Fibroblast of skin of left biceps (primary cell): Measurements from ENCODE around the gene FNDC3A.
A peak's percentile ranks its signal among the peaks of the same experiment; 100 is the strongest.
"Not testable (repeated sequence)": the region's sequence is repeated elsewhere in the genome, so short reads cannot be mapped to it uniquely, and the experiment has no call there.

Experiments used
- DNase-seq, 2 experiments: peaks; one replicate each; pipeline ENCODE4 v3.0.0-alpha.2; 2013; ENCODE audit warnings: low read depth in 2 of 2

The FNDC3A gene

GRCh38 chr13:49086722-49087121 is 111.0 kb downstream of the FNDC3A start:
- DNase-seq = no peak

DNA sequence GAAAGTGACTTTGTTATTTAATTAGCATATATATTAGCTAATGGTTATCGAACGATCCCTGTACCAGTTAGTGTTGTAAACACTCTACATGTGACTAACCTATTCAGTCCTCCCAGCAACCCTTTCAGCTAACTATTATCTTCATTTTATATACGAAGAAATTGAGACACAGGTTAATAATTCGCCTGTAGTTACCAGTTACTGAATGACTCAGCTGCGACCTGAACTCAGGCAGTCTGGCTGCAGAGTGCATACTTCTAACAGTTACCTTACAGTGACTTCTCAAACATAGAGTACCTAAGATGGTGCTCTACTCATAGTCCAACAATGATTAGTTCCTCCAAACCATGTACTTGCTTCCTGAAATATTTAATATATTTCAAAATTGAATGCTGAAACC is 117.7 kb downstream of the FNDC3A start:
- no peak for DNase-seq

- peak in 1 of 2 experiments; percentile 32 for DNase-seq
Observed at GRCh38 chr13:49097374-49097773, 121.7 kb downstream of the FNDC3A start.

- peak in 1 of 2 experiments; percentile 29 for DNase-seq
Observed at GRCh38 chr13:49098198-49098597, 122.5 kb downstream of the FNDC3A start.

GRCh38 chr13:49098771-49099512 is 123.2 kb downstream of the FNDC3A start:
- DNase-seq = no peak

DNA sequence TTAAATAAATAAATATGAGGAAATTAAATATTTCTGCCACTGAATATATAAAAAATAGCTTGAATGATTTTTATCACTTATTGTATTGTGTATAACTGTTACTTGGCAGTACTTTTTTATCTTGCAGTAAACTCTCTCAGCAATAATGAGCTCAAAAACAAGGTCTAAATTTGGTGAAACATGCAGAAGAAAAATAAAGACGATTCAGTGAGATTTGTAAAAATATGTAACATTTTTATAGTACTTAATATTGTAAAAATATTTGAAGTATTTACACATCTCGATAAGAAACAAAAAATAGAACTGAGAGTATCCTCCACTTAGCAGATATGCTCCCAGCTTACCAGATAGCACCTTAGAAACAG is 123.8 kb downstream of the FNDC3A start:
- no peak for DNase-seq

GRCh38 chr13:49100637-49101570 is 125.2 kb downstream of the FNDC3A start:
- no peak for DNase-seq

DNA sequence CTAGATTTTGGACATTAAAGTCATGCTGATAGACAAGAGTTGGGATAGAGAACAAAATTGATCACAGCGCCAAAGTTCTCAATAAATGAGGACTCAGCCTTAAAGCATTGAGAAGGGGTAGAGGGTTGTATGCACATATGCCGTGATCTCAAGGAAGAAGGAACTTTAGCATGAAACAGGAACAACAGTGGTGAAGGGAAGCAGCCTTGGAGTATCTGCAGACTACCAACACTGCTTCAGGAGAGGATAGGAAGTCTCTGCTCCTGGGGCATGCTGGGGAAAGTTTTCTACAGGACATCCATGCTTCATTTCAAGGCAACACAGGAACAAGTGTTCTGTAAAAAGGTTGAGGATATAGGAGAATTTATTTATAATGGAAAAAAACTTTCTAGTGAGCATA is 132.5 kb downstream of the FNDC3A start:
- DNase-seq = no peak

DNA sequence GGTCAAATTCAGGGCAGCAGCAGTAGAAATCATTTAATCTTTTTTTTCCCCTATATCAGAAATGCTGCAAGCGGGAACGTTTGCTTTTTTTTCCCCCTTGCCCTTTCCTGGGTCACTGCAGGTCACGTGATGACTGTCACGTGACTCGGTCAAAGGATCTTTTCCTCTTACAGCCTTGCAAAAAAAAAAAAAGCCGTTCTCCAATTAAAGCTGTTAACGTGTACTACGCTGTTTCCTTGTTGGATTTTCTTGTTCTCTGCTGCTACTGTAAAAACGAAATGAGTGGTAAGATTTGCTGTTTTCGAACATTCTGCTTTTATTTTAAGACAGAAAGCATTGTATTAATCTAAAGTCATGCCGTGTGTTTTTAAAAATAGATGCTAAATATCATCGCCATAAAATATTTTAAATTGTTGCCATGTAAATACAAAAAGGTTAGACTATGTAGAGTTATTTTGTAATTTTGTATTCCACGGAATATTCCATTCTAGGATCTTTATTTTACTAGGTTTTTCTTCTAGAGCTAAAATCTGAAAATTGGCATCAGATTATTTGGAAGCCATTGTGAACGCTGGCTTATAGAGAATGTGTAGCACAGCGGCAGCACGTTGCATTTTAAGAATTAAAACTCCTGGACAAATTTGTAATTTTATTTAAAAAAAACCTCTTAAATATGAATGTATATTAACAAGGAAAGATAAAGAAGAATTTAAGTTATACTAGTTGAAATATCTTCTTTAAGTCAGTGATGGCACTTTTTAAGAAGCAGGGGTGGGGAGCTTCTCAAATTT is 134.6 kb downstream of the FNDC3A start:
- DNase-seq = peak; percentile 76 to 84

GRCh38 chr13:49110913-49111170 is 135.1 kb downstream of the FNDC3A start:
- DNase-seq = no peak

- DNase-seq = no peak
Observed at GRCh38 chr13:49112782-49113525, 137.2 kb downstream of the FNDC3A start.

- peak; percentile 17 to 18 for DNase-seq
Observed at GRCh38 chr13:49113526-49114286, 138.0 kb downstream of the FNDC3A start.

DNA sequence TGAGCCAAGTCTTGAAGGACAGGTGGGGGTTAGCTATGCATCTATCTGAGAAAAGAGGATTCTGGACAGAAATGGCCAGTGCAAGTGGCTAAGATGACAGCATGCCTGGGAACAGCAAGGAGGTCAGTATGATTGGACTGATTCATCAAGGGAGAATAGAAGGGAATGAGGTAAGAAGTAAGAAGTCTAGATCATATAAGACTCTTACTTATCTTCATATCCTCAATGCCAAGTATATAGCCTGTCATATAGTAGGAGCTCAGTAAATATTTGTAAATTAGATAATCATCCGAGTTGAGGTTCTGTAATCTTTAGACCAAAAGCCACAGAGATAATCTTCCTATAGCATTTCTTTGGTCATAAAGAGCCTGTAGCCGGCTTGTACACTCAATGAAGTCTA is 141.2 kb downstream of the FNDC3A start:
- DNase-seq = no peak

- not testable (repeated sequence) for DNase-seq
Observed at GRCh38 chr13:49118455-49118854, 142.7 kb downstream of the FNDC3A start.

GRCh38 chr13:49124693-49125304 is 149.1 kb downstream of the FNDC3A start:
- no peak for DNase-seq

DNA sequence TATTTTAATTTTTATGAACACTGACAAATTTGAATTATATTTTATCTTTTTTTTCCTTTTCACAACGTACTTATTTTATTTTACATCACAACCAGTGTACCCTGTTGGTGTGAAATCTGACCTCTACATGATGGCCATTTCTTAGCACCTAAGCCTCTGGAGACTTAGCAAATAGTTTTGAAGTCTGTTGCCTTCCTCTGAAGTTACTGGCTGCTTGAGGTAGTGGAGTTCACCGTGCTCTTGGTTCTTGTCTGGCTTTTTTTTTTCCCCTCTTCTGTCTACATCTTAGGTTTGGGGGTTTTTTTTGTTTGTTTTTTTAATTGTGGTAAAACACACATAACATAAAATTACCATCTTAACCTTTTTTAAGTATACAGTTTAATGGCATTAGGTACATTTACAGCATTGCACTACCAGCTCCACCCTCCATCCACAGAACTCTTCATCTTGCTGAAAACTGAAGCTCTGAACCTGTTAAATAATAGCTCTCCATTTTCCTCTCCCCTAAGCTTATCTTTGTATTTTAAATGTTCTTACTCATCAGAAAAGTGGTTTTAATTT is 150.3 kb downstream of the FNDC3A start:
- no peak for DNase-seq

DNA sequence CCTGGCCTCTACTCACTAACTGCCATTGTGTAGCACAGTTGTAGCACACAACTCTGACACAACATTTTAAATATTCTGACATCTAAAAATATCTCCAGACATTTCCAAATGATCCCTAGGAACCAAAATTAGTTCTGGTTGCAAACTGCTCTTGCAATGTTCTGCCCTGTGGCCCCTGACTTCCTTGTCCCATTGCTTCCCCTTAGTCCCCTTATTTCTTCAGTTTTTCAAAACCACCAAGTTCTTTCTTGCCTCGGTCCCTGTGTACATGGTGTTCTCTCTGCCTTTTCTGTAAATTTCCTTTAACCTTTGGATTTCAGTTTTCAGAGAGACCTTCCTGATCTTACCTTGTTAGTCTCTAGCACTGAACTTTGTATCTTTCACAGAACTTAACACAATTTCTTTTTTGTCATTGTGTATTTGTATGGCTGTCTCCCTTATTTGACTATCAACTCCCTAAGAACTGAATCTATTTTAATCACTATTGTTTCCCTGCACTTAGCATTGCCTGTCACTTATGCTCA is 156.8 kb downstream of the FNDC3A start:
- DNase-seq = no peak

- DNase-seq = no peak
Observed at GRCh38 chr13:49134305-49134704, 158.6 kb downstream of the FNDC3A start.

DNA sequence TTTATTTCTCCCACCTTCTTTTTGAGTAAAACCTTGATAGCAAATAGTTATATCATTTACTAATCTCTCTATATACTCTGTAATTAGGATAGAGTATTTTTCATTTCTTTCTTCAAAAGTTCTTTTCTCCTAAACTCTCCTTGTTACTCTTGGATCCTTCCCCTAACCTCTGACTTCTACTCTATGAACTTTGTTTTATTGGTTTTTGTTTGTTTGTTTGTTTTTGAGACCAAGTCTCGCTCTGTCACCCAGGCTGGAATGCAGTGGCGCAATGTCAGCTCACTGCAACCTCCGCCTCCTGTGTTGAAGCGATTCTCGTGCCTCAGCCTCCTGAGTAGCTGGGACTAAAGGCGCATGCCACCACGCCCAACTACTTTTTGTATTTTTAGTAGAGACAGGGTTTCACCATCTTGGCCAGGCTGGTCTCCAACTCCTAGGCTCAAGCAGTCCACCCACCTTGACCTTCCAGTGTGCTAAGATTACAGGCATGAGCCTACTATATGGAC is 161.5 kb downstream of the FNDC3A start:
- DNase-seq = not testable (repeated sequence)
